SJCRH30 (cell line): ENCODE data around the gene TINAGL1. TPM values are rescaled to one million over a fixed set of nuclear protein-coding genes. Genes with fewer than 3 reads are reported as not detected.

ENCODE experiments used
- DNase-seq, 2 experiments: peaks; one replicate each; pipeline ENCODE4 v3.0.0-alpha.2; 2015 to 2020
- H3K27ac ChIP-seq: fragments of 250-450 bp; sonication (Bioruptor Pico); 2 replicates; pipeline ENCODE4 v1.5.1; 2020; ENCODE audit warnings: mild to moderate bottlenecking, moderate library complexity
- H3K27me3 ChIP-seq: fragments of 250-450 bp; sonication (Bioruptor Pico); 2 replicates; pipeline ENCODE4 v1.5.1; 2020; ENCODE audit warnings: mild to moderate bottlenecking, moderate library complexity
- H3K36me3 ChIP-seq: fragments of 250-450 bp; sonication (Bioruptor Pico); 2 replicates; pipeline ENCODE4 v1.5.1; 2020; ENCODE audit warnings: mild to moderate bottlenecking, moderate library complexity
- H3K4me1 ChIP-seq: fragments of 250-450 bp; sonication (Bioruptor Pico); 2 replicates; pipeline ENCODE4 v1.5.1; 2020; ENCODE audit warnings: mild to moderate bottlenecking, moderate library complexity
- H3K4me3 ChIP-seq: fragments of 250-450 bp; sonication (Bioruptor Pico); 2 replicates; pipeline ENCODE4 v1.5.1; 2020; ENCODE audit warnings: mild to moderate bottlenecking, moderate library complexity
- H3K9me3 ChIP-seq: fragments of 250-450 bp; sonication (Bioruptor Pico); replicated peaks from 2 replicates; pipeline ENCODE4 v1.5.1; 2020; ENCODE audit warnings: mild to moderate bottlenecking, moderate library complexity
- total RNA-seq: library from RNA; depleted of rRNA; stranded (reverse); fragments of >200 nt; shearing (Covaris generic); gene quantifications from 2 replicates; pipeline ENCODE4 v1.2.3, GENCODE V29; 2014; rRNA removed

TINAGL1 gene, protein sequence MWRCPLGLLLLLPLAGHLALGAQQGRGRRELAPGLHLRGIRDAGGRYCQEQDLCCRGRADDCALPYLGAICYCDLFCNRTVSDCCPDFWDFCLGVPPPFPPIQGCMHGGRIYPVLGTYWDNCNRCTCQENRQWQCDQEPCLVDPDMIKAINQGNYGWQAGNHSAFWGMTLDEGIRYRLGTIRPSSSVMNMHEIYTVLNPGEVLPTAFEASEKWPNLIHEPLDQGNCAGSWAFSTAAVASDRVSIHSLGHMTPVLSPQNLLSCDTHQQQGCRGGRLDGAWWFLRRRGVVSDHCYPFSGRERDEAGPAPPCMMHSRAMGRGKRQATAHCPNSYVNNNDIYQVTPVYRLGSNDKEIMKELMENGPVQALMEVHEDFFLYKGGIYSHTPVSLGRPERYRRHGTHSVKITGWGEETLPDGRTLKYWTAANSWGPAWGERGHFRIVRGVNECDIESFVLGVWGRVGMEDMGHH
- total RNA-seq = 0.56 and 1.2 TPM in 2 replicates

DNA sequence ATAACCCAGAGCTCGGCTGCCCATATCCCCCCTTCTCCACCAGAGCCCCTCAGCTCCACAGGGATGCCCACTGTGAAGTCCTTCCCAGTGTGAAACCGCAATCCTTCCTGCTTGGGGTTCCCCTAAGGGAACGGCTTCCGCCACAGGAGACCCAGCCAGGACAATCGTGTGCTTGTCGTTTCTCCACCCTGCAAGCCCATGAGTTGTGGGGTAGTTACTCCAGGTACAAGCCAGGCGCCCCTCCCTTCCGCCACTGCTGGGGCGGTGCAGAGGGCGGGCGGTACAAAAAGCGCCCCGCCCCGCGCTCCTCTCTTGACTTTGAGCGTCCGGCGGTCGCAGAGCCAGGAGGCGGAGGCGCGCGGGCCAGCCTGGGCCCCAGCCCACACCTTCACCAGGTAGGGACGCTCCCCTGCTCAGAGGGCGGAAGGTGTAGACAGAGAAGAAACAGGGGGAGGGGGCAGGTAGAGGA, at the start of gene TINAGL1:
TINAGL1 (plus strand) TSS at position 315 of the 469 bp plus-strand sequence. CDS start 634 bp downstream, outside the sequence.
- peaks cover 12% of the 10 kb centered on the region; the same call in 1 of the 2 replicates for H3K27me3 ChIP-seq
- H3K36me3 ChIP-seq = no peaks in the 10 kb centered on the region
- H3K4me1 ChIP-seq = peaks cover 45% of the 10 kb centered on the region
- no peak within 1 kb of the TSS for H3K27ac ChIP-seq
- H3K4me3 ChIP-seq = no peak within 1 kb of the TSS
- no peaks in the 10 kb centered on the region for H3K9me3 ChIP-seq
- DNase-seq = no peak

DNA sequence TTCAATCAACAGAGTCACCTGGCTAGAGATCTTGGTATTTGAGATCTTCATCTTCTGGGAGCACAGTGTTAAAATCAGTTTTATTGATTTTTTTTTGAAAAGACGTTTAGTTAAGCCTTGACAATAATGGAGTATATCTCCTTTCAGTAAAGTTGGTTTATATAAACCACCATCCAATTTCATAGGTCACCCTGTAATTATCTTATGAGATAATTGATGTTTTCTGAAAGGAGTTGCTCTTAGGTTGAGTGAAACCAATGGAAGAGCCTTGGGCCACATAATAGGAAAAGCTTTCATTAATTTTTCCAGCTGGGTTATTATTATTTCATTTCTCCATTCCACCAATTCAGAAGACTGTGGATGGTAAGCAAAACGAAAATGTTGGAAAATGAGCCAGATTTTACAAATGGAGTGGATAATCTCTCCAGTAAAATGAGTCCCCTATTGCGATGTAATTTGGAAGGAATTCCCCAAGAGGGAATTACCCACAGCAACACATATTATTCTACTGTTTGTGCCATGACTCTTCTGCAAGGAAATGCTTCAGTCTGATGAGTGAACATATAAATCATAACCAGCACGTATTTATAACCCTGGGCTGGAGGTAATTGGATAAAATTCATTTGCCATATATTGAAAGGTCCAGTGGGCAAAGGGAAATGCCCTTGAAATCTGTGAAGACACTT, 46.2 kb upstream of the TINAGL1 start:
- H3K27ac ChIP-seq = no peak overlapping the region
- peaks cover 9% of the 10 kb centered on the region for H3K4me1 ChIP-seq
- no peak for DNase-seq
- no peaks in the 10 kb centered on the region for H3K27me3 ChIP-seq
- no peak overlapping the region for H3K4me3 ChIP-seq
- H3K9me3 ChIP-seq = no peaks in the 10 kb centered on the region
- no peaks in the 10 kb centered on the region for H3K36me3 ChIP-seq

DNA sequence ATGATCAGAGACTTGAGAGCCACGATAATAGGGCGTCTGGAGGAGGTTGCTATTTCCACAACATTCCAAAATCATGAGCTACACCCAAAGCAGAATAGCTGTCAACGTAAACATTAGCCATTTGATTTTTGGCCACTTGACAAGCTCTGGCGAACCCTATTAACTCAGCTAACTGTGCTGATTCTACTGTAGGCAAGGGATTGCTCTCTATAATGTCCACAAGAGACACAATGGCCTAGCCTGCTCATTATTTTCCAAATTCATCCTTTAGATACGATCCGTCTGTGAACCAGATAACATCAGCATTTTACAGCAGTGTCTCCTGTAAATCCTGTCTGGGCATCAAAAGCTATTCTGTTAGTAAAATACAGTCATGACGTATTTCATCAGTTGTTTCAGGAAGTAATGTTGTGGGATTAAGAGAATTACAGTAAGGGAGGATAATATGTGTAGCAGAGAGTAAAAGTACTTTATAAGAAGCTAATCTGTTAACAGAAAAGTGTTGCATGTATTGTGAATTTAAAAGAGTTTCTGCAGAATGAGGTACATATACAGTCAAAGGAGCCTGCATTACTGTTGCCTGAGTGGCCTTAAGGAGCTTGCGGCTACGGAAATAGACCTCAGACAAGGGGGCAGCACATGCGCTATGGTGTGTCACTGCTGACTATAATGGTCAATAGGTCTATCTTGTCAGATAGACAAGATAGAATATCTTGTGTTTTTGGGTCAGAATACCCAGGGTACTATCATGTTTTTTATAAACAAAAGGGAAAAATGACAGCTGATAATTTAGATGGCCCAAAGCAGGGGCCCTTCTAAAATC, 44.9 kb upstream of the TINAGL1 start:
- Histone ChIP-seq H3K4me3 (no peak overlapping the region), H3K4me1 (peaks cover 9% of the 10 kb centered on the region), H3K36me3 (no peaks in the 10 kb centered on the region), H3K27me3 (no peaks in the 10 kb centered on the region), H3K9me3 (no peaks in the 10 kb centered on the region), H3K27ac (no peak overlapping the region)
- DNase-seq = no peak

DNA sequence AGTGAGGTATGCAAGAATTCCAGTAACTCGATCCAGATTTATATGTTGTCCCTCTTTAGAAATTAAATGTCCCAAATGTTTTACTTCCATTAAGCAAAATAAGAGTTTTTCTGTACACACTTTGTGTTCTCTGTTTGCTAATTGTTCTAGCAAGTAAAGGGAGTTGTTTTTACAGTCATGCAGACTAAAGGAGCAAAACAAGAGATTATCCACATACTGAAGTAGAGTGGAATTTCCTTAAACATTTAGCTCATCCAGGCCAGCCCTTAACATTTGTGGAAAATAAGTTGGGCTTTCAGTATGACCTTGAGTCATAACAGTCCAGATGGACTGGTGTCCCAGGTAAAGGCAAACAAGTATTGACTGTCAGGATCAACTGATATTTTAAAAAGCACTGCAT, 44.1 kb upstream of the TINAGL1 start:
- Histone ChIP-seq H3K27ac (no peak overlapping the region), H3K4me3 (no peak overlapping the region), H3K27me3 (no peaks in the 10 kb centered on the region), H3K36me3 (no peaks in the 10 kb centered on the region), H3K9me3 (no peaks in the 10 kb centered on the region), H3K4me1 (peaks cover 9% of the 10 kb centered on the region)
- DNase-seq = no peak

DNA sequence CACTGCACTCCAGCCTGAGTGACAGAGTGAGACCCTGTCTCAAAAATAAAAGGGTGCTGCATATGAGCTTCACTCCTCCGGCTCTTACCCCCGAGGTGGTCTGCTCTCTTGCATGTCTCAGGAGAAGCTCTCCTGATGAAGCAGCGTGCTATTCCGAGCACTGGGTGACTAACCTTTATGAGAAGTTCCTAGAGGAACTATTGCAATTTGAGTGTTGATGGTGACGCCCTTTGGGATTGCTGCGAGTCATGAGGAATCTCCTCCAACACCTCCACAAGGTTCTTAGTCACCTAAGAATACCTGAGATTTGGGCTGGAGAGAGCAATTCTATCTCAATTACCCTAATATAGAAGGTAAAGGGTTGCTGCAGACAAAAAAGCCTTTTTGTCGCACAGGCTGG, 40.8 kb upstream of the TINAGL1 start:
- no peak for DNase-seq
- Histone ChIP-seq H3K9me3 (no peaks in the 10 kb centered on the region), H3K27me3 (no peaks in the 10 kb centered on the region; the same call in 1 of the 2 replicates), H3K4me3 (no peak overlapping the region), H3K27ac (no peak overlapping the region), H3K36me3 (no peaks in the 10 kb centered on the region), H3K4me1 (peaks cover 9% of the 10 kb centered on the region)

DNA sequence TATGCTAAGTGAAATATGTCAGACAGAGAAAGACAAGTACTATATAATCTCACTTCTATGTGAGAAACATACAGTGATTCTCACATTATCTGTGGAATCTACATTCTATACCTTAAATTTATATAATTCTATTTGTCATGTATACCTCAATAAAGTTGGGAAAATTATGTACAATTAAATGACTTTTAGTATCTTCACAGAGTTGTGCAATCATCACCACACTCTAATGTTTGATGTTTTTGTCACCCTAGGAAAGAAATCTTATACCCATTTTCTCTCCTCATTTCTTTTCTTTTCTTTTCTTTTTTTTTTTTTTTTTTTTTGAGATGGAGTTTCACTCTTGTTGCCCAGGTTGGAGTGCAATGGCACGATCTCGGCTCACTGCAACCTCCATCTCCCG, 37.0 kb upstream of the TINAGL1 start:
- DNase-seq = no peak
- H3K9me3 ChIP-seq = peaks cover 11% of the 10 kb centered on the region

DNA sequence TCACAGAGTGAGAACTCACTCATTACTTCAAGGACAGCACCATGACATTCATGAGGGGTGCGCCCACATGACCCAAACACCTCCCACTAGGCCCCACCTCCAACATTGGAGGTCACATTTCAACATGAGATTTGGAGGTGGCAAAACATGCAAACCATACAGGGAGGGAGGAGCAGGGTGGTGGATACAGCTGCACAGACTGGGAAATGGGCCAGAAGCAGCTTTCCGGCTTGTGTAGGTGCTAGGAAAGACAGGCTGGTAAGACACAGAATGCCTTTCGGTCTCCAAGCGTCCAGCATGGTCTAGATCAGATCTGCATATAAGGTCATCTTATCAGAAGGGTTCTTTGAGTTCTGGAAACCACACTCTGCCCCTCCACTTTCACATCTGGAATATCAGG, 35.1 kb upstream of the TINAGL1 start:
- no peak for DNase-seq
- no peak overlapping the region for H3K27ac ChIP-seq
- no peaks in the 10 kb centered on the region; the same call in 1 of the 2 replicates for H3K27me3 ChIP-seq
- peaks cover 11% of the 10 kb centered on the region for H3K9me3 ChIP-seq
- H3K36me3 ChIP-seq = no peaks in the 10 kb centered on the region
- H3K4me3 ChIP-seq = no peak overlapping the region
- H3K4me1 ChIP-seq = no peaks in the 10 kb centered on the region

More for the DNA sequence above, 37.0 kb upstream of the TINAGL1 start:
- Histone ChIP-seq H3K4me3 (no peak overlapping the region), H3K4me1 (no peaks in the 10 kb centered on the region), H3K27me3 (no peaks in the 10 kb centered on the region; the same call in 1 of the 2 replicates), H3K27ac (no peak overlapping the region), H3K36me3 (no peaks in the 10 kb centered on the region)

DNA sequence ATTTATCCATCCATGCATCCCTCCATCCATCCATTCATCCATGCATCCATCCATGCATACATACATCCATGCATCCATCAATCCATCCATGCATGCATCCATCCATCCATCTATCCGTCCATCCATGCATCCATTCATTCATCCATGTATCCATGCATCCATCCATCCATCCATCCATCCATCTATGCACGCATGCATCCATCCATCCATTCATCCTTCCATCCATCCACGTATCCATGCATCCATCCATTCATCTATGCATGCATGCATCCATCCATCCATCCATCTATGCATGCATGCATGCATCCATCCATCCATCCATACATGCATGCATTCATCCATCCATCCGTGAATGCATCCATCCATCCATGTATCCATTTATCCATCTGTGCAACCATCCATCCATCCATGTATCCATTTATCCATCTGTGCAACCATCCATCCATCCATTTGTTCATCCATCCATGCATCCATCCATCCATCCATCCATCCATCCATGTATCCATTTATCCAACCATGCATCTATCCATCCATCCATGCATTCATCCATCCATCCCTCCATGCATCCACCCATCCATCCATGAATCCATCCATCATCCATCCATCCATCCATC, 30.3 kb upstream of the TINAGL1 start:
- Histone ChIP-seq H3K36me3 (no peaks in the 10 kb centered on the region), H3K4me1 (peaks cover 11% of the 10 kb centered on the region), H3K9me3 (peaks cover 11% of the 10 kb centered on the region), H3K27me3 (no peaks in the 10 kb centered on the region), H3K4me3 (no peak overlapping the region), H3K27ac (no peak overlapping the region)
- DNase-seq = no peak

DNA sequence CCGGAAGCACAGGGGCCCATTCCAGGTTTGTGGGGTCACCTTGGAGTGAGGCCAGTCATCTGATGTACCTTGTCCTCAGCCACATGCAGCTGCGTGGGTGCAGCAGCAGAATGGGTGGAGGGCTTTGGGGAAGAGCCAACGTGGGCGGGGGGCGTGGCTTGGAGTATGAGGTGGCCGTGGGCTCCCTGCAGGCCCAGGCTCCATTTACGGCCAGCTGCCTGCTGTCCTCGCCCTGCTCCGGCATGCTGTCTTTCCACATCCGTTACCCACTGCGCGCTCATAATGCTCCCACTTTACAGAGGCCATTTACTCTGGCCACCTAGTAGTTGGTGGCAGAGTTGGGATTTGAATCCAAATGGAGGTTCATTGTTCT, 27.8 kb upstream of the TINAGL1 start:
- Histone ChIP-seq H3K27ac (peak overlapping the region; percentile 72), H3K4me3 (peak overlapping the region; percentile 45), H3K4me1 (peaks cover 11% of the 10 kb centered on the region), H3K9me3 (no peaks in the 10 kb centered on the region), H3K27me3 (no peaks in the 10 kb centered on the region), H3K36me3 (no peaks in the 10 kb centered on the region)
- DNase-seq = peak in 1 of 2 experiments; percentile 75

DNA sequence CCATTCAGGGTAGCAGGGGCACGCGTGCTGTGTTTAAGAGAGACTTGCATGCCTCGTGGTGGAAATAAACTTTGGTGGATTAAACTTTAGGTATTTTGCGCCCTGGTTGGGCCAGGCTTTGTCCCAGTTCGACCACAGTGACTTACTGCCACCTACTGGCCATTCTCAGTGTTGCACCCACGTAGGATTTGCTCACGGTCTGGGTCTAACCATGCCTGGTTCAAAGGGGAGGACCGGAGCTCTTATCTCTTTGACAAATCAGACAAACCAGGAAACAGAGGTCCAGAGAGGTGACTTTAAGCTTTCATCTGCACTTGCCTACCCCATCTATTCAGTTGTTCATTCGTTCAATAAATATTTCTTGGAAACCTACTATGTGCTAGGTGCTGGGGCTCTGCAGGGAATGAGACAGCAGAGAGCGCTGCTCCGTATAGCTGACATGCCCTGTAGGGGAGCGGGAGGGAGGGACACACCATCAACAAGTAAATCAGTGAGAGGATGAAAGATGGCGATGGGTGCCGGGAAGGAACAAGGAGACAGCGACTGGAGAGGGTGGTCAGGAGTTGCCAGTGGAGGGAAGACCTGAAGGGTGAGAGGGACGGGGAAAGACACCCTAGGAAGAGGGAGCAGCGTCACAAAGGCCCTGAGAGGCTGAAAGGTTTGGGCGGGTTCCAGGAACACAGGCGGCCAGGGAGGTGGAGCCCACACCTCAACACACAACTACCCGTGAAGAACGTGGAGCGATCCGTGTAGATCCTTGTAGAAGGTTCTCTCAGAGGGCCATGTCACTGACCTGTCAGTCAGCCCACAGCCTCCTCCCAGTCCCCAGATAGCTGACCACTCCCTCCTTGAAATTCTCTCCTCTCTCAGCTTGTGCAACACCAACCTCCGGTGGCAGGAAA, 27.2 kb upstream of the TINAGL1 start:
- Histone ChIP-seq H3K4me3 (peak overlapping the region; percentile 45), H3K9me3 (no peaks in the 10 kb centered on the region), H3K36me3 (no peaks in the 10 kb centered on the region), H3K27ac (peak overlapping the region; percentile 72), H3K4me1 (peaks cover 11% of the 10 kb centered on the region), H3K27me3 (no peaks in the 10 kb centered on the region)
- DNase-seq = peak; percentile 87 to 97

DNA sequence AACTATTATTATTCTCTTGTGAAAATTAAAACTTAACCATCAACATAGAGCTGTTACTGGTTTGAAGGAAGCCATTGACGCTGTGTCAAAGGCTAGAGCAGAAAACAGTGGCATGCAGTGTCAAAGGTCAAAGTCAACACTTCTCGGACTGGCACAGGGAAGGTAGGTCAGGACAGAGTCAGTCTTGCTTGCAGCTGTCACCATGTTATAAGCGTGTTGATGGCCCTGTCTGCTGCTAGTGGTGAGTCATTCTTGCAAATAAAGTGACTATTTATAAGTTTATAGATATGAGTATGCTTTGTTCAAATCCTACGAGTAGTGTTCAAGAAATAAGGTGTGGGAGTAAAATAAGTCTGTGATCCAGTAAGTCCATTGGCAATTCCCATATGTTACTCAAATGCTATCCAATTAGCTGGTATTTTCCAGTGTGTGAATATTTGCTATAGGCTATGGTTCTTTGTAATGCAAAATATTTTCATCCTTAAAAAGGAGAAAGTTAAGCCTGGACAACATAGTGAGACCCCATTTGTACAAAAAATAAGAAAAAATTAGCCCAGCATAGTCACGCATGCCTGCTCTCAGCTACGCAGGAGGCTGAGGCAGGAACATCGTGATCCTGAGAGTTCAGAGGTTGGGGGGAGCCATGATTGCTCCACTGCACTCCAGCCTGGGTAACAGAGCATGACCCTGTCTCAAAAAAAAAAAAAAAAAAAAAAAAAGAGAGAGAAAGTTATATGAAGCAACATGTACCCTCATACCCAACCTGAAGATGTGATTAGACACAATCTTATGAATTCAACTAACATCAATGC, 26.3 kb upstream of the TINAGL1 start:
- Histone ChIP-seq H3K4me3 (peak overlapping the region; percentile 45), H3K27ac (peak overlapping the region; percentile 72), H3K4me1 (peaks cover 11% of the 10 kb centered on the region), H3K27me3 (no peaks in the 10 kb centered on the region), H3K36me3 (no peaks in the 10 kb centered on the region), H3K9me3 (no peaks in the 10 kb centered on the region)
- DNase-seq = peak; percentile 60 to 69

DNA sequence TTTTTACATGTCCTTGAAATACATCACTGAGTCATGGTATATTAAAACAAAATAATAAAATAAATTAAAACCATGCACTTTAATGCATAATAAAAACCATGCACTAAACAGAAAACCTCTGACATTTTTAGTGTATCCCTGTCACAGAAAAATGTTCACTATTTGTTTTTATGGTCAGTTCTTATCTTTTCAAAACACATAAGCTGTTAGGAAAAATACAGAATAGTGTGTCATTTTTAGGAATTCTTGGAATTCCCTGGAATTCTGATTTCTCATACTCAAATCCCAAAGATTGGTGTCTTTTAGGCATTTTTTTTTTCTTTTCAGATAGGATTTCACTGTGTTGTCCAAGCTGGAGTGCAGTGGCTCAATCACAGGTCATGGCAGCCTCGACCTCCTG, 25.1 kb upstream of the TINAGL1 start:
- H3K36me3 ChIP-seq = no peaks in the 10 kb centered on the region
- peaks cover 11% of the 10 kb centered on the region for H3K4me1 ChIP-seq
- H3K9me3 ChIP-seq = no peaks in the 10 kb centered on the region
- no peak overlapping the region for H3K4me3 ChIP-seq
- no peaks in the 10 kb centered on the region for H3K27me3 ChIP-seq
- no peak overlapping the region for H3K27ac ChIP-seq
- no peak for DNase-seq

DNA sequence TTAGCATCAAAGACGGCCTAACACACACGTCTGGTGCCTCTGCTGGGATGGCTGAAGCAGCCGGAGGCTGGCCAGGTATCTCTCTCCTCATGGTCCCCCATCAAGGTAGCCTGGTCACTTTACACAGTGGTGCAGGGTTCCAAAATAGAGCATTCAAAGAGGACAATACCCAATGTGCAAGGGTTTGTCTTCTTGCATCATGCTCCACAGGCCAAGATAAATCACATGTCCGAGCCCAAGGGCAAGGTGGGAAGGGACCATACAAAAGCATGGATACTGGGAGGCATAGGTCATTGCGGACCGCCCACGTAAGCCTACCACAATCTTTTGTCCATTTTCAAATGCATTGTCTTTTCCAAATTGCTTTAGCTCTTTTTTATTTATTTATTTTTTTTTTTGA, 23.8 kb upstream of the TINAGL1 start:
- Histone ChIP-seq H3K4me1 (peaks cover 11% of the 10 kb centered on the region), H3K27ac (no peak overlapping the region), H3K9me3 (no peaks in the 10 kb centered on the region), H3K27me3 (no peaks in the 10 kb centered on the region), H3K4me3 (no peak overlapping the region), H3K36me3 (no peaks in the 10 kb centered on the region)
- DNase-seq = no peak
